Fibroblast of villous mesenchyme (primary cell): ENCODE results near the gene METTL15. TPM values are rescaled to one million over a fixed set of nuclear protein-coding genes. Genes with fewer than 3 reads are reported as not detected.
"Not testable (repeated sequence)": the region's sequence is repeated elsewhere in the genome, so short reads cannot be mapped to it uniquely, and the experiment has no call there.

ENCODE experiments used
- DNase-seq: peaks from one replicate; pipeline ENCODE4 v3.0.0-alpha.2; 2010; ENCODE audit warnings: low read depth
- H3K4me3 ChIP-seq: 2 replicates; pipeline ENCODE4 v1.5.1; 2011; ENCODE audit warnings: low read depth, mild to moderate bottlenecking, low read length
- small RNA-seq: library from RNA; depleted of rRNA; stranded (forward); fragments of <200 nt; gene quantifications from one replicate; pipeline ENCODE3, GENCODE V24; 2012
- total RNA-seq: library from RNA; depleted of rRNA; stranded (reverse); fragments of >200 nt; gene quantifications from 2 replicates; pipeline ENCODE4 v1.2.3, GENCODE V29; 2012
- TF ChIP-seq, protein P1 (sequence below): IDR thresholded peaks from 2 replicates; pipeline ENCODE4 v1.5.1; 2012; ENCODE audit warnings: low read depth, mild to moderate bottlenecking, low read length; ENCODE audit not compliant: insufficient read depth

METTL15 gene
- total RNA-seq, 1 donor = 28.1 TPM

DNA sequence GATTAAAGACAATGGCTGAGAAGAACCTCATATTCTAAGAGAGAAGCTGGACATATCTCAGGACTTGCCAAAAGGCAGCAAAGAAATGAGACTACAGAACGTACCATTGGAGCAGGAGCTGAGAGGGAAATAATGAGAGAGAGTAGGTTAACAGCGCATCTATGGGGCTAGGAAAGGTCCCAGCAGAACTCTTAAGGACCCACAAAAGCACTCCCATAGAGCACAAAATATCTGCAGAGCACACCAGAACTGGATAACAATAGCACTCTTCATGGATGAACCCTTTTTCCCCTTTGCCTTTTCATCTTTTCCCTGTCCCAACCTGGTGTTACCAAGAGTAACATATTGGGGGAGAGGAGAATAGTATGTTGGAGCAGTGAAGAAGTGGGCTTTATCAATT, 245.8 kb downstream of the METTL15 start:
- no peak overlapping the region for H3K4me3 ChIP-seq
- TF ChIP-seq, protein P1, sequence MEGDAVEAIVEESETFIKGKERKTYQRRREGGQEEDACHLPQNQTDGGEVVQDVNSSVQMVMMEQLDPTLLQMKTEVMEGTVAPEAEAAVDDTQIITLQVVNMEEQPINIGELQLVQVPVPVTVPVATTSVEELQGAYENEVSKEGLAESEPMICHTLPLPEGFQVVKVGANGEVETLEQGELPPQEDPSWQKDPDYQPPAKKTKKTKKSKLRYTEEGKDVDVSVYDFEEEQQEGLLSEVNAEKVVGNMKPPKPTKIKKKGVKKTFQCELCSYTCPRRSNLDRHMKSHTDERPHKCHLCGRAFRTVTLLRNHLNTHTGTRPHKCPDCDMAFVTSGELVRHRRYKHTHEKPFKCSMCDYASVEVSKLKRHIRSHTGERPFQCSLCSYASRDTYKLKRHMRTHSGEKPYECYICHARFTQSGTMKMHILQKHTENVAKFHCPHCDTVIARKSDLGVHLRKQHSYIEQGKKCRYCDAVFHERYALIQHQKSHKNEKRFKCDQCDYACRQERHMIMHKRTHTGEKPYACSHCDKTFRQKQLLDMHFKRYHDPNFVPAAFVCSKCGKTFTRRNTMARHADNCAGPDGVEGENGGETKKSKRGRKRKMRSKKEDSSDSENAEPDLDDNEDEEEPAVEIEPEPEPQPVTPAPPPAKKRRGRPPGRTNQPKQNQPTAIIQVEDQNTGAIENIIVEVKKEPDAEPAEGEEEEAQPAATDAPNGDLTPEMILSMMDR = no peak
- no peak for DNase-seq

DNA sequence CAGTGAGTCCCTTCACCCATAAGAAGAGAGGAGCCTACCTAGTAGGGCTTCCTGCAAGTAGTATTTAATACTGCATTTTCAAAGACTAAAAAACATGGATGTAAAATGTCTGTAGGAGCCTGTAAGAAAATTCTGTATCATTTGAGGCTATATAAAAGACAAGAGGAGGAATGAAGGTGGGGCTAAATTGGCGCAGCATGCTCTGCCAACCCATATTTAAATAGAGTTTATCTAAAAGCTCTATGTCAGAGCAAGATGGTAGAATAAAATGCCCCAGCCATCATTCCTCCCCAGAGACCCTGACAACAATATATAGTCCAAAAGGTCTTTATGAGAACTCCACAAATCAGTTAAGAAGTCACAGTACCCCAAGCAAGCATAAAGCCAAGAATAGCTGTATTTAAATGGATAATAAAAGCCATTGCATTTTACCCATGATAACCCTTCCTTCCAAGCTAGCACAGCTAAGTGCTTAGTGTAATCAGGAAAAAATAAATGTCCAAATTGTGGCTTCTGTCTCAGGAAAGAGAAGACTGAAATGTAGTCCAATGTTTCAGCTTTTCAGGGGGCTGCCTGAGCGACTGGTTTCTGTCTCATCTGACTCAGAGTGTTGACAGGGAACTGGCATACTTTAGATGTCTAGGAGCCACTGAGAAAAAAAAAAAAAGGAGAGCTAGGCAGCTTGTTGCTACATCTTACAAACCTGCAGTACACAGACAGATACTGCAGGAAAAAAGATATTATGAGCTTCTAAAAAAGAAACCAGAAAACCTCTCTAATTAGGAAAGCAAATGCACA, 258.6 kb downstream of the METTL15 start:
- TF ChIP-seq, protein P1 = no peak
- H3K4me3 ChIP-seq = no peak overlapping the region
- DNase-seq = peak; percentile 96

DNA sequence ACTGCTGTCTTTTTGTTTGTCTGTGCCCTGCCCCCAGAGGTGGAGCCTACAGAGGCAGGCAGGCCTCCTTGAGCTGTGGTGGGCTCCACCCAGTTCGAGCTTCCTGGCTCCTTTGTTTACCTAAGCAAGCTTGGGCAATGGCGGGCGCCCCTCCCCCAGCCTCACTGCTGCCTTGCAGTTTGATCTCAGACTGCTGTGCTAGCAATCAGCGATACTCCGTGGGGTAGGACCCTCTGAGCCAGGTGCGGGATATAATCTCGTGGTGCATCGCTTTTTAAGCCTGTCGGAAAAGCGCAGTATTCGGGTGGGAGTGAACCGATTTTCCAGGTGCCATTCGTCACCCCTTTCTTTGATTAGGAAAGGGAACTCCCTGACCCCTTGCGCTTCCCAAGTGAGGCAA, 269.9 kb downstream of the METTL15 start:
- not testable (repeated sequence) for H3K4me3 ChIP-seq, DNase-seq

Small RNA genes lying within 50 kb of the gene (small RNA-seq; reads per million reads assigned to genes)
- not detected for gene AC023206.1

Other genes starting within 250 kb of the METTL15 start
- gene KIF18A, start 232 bp upstream of the METTL15 start, total RNA-seq = 11.9 and 25.0 TPM in 2 replicates